ENCODE results near the gene SCN2B. TPM values are rescaled to one million over a fixed set of nuclear protein-coding genes. Genes with fewer than 3 reads are reported as not detected.

The SCN2B gene
- total and polyA plus RNA-seq, 2 donors, result 0.79 to 2.7 TPM

- Histone ChIP-seq H3K36me3 (ENCODE audit: insufficient read depth) (peaks cover 5% of the 10 kb centered on the region), H3K27ac (ENCODE audit: low read depth) (no peak overlapping the region), H3K4me1 (ENCODE audit: insufficient read depth) (no peaks in the 10 kb centered on the region), H3K4me3 (ENCODE audit: low read depth, low read length) (no peak overlapping the region)
- no peak for DNase-seq (ENCODE audit: extremely low spot score)
- 67% methylated on average over 1 of the region's 1 CpG for WGBS
Observed at GRCh38 chr11:118114266-118114665, 62.2 kb downstream of the SCN2B start.

GRCh38 chr11:118112711-118113430 is 63.6 kb downstream of the SCN2B start:
- H3K27ac ChIP-seq (ENCODE audit: low read depth), result no peak overlapping the region
- WGBS, result 74% methylated on average over 11 of the region's 11 CpGs
- no peak for DNase-seq (ENCODE audit: extremely low spot score)
- H3K4me3 ChIP-seq (ENCODE audit: low read depth, low read length), result no peak overlapping the region
- H3K4me1 ChIP-seq (ENCODE audit: insufficient read depth), result no peaks in the 10 kb centered on the region
- H3K36me3 ChIP-seq (ENCODE audit: insufficient read depth), result peaks cover 5% of the 10 kb centered on the region

Small RNA genes within 50 kb of the gene (small RNA-seq; reads per million reads assigned to genes)
- not detected for gene HSPE1P18

Other genes starting within 250 kb of the SCN2B start
- gene TMPRSS13, start 247.2 kb downstream of the SCN2B start, total RNA-seq, result 0.63 TPM
- gene TMPRSS13, start 247.2 kb downstream of the SCN2B start, polyA plus RNA-seq, result 0.18 TPM
- 8.7 TPM for gene IL10RA, start 190.2 kb downstream of the SCN2B start, total RNA-seq
- 10.8 TPM for gene IL10RA, start 190.2 kb downstream of the SCN2B start, polyA plus RNA-seq
- gene TMPRSS4, start 99.6 kb downstream of the SCN2B start, total RNA-seq, result 15.0 TPM
- 27.9 TPM for gene TMPRSS4, start 99.6 kb downstream of the SCN2B start, polyA plus RNA-seq
- not detected for gene SMIM35, start 89.7 kb downstream of the SCN2B start, total RNA-seq
- gene SMIM35, start 89.7 kb downstream of the SCN2B start, polyA plus RNA-seq, result 0.03 TPM
- 4.8 TPM for gene SCN4B, start 23.8 kb downstream of the SCN2B start, total RNA-seq
- gene SCN4B, start 23.8 kb downstream of the SCN2B start, polyA plus RNA-seq, result 5.5 TPM
- gene JAML, start 48.4 kb upstream of the SCN2B start, total RNA-seq, result 6.5 TPM
- gene JAML, start 48.4 kb upstream of the SCN2B start, polyA plus RNA-seq, result 6.0 TPM
- 4.7 TPM for gene MPZL3, start 75.7 kb upstream of the SCN2B start, total RNA-seq
- gene MPZL3, start 75.7 kb upstream of the SCN2B start, polyA plus RNA-seq, result 1.4 TPM
- 62.8 TPM for gene MPZL2, start 87.7 kb upstream of the SCN2B start, total RNA-seq
- 44.2 TPM for gene MPZL2, start 87.7 kb upstream of the SCN2B start, polyA plus RNA-seq
- gene CD3E, start 128.1 kb upstream of the SCN2B start, total RNA-seq, result 0.32 TPM
- gene CD3E, start 128.1 kb upstream of the SCN2B start, polyA plus RNA-seq, result 3.6 TPM
- gene CD3D, start 166.1 kb upstream of the SCN2B start, total RNA-seq, result 0.69 TPM
- gene CD3D, start 166.1 kb upstream of the SCN2B start, polyA plus RNA-seq, result 5.6 TPM
- gene CD3G, start 167.7 kb upstream of the SCN2B start, total RNA-seq, result 1.1 TPM
- 0.48 TPM for gene CD3G, start 167.7 kb upstream of the SCN2B start, polyA plus RNA-seq
- 54.2 TPM for gene UBE4A, start 183.0 kb upstream of the SCN2B start, total RNA-seq
- 19.7 TPM for gene UBE4A, start 183.0 kb upstream of the SCN2B start, polyA plus RNA-seq
- 70.1 TPM for gene ATP5MG, start 225.0 kb upstream of the SCN2B start, total RNA-seq
- 210 TPM for gene ATP5MG, start 225.0 kb upstream of the SCN2B start, polyA plus RNA-seq